Measurements from ENCODE around the gene CARD9. TPM values are rescaled to one million over a fixed set of nuclear protein-coding genes. Genes with fewer than 3 reads are reported as not detected.

Gene CARD9
- polyA plus RNA-seq, 1 of the 3 experiments (the other 2 are of a cell fraction): 1.1 TPM

DNA sequence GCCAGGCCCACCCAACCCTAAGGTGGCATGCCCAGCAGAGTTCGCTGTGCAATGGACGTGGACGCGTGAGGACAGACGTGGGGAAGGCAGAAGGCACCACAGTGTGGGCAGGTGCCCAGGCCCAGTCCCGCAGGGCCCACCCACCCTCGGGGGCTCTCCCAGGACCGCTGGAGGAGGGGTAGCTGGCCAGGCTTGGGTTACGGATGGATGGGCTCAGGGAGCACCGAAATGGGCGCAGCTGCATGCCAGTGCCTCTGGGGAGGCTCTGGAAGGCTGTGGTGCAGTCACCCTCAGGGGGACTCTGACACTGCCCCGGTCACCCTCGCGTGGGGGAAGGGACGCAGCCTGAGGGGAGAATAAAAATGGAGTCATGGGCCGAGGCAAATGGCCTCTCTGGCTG, 55.8 kb downstream of the CARD9 start:
- H3K9me2 ChIP-seq: no peaks in the 10 kb centered on the region
- H3K27ac ChIP-seq (ENCODE audit: low read depth in 2 of 2, low read length in 1 of 2): no peak overlapping the region
- no peaks in the 10 kb centered on the region for H3K4me1 ChIP-seq (ENCODE audit: control insufficient read depth in 1 of 2, insufficient read depth in 2 of 2, low read depth in 1 of 2, low read length in 1 of 2)
- H3K4me2 ChIP-seq: no peak overlapping the region
- no peak overlapping the region for H2AFZ ChIP-seq (ENCODE audit: low read depth)
- 63% methylated on average over 15 of the region's 16 CpGs for WGBS (ENCODE audit: low lambda C conversion rate)
- no peaks in the 10 kb centered on the region for H3K79me2 ChIP-seq (ENCODE audit: insufficient read depth)
- H3K36me3 ChIP-seq (replicated peaks in 1 of 2; ENCODE audit: control insufficient read depth in 1 of 2, insufficient read depth in 2 of 2, low read length in 1 of 2): no peaks in the 10 kb centered on the region
- H3K9me3 ChIP-seq: peaks cover 4% of the 10 kb centered on the region; the same call in 1 of the 2 replicates
- no peaks in the 10 kb centered on the region for H3F3A ChIP-seq (replicated peaks; ENCODE audit: insufficient read depth)
- no peak overlapping the region for H3K4me3 ChIP-seq (ENCODE audit: low read depth in 2 of 2, low read length in 1 of 2)
- no peak overlapping the region for H3K9ac ChIP-seq
- ChIA-PET POLR2A (no interaction called here), CTCF (interaction anchor here (0.9 to 1.0 kb wide), 2 partner anchors 9 to 14 kb away, joined by 3 read pairs; partner anchors contain the start of gene CCDC187)
- no peaks in the 10 kb centered on the region for H4K20me1 ChIP-seq (ENCODE audit: insufficient read depth)
- TF ChIP-seq RXRA (IDR thresholded peaks at IDR 0.05; ENCODE audit: borderline replicate concordance, low read depth) (no peak), TAF1 (IDR thresholded peaks at IDR 0.05; ENCODE audit: borderline replicate concordance, low read depth, low read length) (no peak), GATA2 (CRISPR knock-in tag; IDR thresholded peaks at IDR 0.05) (no peak), YY1 (IDR thresholded peaks at IDR 0.05; ENCODE audit: low read depth) (no peak), RAD21 (IDR thresholded peaks at IDR 0.05; ENCODE audit: low read length) (no peak), FOXM1 (IDR thresholded peaks at IDR 0.05; ENCODE audit: low read depth) (no peak), FOXJ3 (CRISPR knock-in tag; IDR thresholded peaks at IDR 0.05) (no peak), TEAD4 (IDR thresholded peaks at IDR 0.05; ENCODE audit: borderline replicate concordance, insufficient read depth) (no peak), EP300 (IDR thresholded peaks at IDR 0.05; ENCODE audit: borderline replicate concordance in 1 of 2, low read depth in 1 of 2, low read length in 1 of 2) (no peak), TCF12 (IDR thresholded peaks at IDR 0.05) (no peak), MEF2A (IDR thresholded peaks at IDR 0.05; ENCODE audit: borderline replicate concordance, low read depth) (no peak), RCOR1 (IDR thresholded peaks at IDR 0.05; ENCODE audit: low read length) (no peak)
- TF ChIP-seq, protein P1, sequence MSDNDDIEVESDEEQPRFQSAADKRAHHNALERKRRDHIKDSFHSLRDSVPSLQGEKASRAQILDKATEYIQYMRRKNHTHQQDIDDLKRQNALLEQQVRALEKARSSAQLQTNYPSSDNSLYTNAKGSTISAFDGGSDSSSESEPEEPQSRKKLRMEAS (IDR thresholded peaks at IDR 0.05; ENCODE audit: low read depth): no peak
- TF ChIP-seq, protein P2, sequence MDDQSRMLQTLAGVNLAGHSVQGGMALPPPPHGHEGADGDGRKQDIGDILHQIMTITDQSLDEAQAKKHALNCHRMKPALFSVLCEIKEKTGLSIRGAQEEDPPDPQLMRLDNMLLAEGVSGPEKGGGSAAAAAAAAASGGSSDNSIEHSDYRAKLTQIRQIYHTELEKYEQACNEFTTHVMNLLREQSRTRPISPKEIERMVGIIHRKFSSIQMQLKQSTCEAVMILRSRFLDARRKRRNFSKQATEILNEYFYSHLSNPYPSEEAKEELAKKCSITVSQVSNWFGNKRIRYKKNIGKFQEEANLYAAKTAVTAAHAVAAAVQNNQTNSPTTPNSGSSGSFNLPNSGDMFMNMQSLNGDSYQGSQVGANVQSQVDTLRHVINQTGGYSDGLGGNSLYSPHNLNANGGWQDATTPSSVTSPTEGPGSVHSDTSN (IDR thresholded peaks at IDR 0.05): no peak
- TF ChIP-seq, protein P3, sequence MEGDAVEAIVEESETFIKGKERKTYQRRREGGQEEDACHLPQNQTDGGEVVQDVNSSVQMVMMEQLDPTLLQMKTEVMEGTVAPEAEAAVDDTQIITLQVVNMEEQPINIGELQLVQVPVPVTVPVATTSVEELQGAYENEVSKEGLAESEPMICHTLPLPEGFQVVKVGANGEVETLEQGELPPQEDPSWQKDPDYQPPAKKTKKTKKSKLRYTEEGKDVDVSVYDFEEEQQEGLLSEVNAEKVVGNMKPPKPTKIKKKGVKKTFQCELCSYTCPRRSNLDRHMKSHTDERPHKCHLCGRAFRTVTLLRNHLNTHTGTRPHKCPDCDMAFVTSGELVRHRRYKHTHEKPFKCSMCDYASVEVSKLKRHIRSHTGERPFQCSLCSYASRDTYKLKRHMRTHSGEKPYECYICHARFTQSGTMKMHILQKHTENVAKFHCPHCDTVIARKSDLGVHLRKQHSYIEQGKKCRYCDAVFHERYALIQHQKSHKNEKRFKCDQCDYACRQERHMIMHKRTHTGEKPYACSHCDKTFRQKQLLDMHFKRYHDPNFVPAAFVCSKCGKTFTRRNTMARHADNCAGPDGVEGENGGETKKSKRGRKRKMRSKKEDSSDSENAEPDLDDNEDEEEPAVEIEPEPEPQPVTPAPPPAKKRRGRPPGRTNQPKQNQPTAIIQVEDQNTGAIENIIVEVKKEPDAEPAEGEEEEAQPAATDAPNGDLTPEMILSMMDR (IDR thresholded peaks at IDR 0.05): no peak
- TF ChIP-seq, protein P4, sequence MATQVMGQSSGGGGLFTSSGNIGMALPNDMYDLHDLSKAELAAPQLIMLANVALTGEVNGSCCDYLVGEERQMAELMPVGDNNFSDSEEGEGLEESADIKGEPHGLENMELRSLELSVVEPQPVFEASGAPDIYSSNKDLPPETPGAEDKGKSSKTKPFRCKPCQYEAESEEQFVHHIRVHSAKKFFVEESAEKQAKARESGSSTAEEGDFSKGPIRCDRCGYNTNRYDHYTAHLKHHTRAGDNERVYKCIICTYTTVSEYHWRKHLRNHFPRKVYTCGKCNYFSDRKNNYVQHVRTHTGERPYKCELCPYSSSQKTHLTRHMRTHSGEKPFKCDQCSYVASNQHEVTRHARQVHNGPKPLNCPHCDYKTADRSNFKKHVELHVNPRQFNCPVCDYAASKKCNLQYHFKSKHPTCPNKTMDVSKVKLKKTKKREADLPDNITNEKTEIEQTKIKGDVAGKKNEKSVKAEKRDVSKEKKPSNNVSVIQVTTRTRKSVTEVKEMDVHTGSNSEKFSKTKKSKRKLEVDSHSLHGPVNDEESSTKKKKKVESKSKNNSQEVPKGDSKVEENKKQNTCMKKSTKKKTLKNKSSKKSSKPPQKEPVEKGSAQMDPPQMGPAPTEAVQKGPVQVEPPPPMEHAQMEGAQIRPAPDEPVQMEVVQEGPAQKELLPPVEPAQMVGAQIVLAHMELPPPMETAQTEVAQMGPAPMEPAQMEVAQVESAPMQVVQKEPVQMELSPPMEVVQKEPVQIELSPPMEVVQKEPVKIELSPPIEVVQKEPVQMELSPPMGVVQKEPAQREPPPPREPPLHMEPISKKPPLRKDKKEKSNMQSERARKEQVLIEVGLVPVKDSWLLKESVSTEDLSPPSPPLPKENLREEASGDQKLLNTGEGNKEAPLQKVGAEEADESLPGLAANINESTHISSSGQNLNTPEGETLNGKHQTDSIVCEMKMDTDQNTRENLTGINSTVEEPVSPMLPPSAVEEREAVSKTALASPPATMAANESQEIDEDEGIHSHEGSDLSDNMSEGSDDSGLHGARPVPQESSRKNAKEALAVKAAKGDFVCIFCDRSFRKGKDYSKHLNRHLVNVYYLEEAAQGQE (IDR thresholded peaks at IDR 0.05; ENCODE audit: low read depth, low read length): no peak
- TF ChIP-seq, protein P5, sequence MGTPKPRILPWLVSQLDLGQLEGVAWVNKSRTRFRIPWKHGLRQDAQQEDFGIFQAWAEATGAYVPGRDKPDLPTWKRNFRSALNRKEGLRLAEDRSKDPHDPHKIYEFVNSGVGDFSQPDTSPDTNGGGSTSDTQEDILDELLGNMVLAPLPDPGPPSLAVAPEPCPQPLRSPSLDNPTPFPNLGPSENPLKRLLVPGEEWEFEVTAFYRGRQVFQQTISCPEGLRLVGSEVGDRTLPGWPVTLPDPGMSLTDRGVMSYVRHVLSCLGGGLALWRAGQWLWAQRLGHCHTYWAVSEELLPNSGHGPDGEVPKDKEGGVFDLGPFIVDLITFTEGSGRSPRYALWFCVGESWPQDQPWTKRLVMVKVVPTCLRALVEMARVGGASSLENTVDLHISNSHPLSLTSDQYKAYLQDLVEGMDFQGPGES (IDR thresholded peaks at IDR 0.05; ENCODE audit: low read depth, low read length): no peak
- TF ChIP-seq, protein P6, sequence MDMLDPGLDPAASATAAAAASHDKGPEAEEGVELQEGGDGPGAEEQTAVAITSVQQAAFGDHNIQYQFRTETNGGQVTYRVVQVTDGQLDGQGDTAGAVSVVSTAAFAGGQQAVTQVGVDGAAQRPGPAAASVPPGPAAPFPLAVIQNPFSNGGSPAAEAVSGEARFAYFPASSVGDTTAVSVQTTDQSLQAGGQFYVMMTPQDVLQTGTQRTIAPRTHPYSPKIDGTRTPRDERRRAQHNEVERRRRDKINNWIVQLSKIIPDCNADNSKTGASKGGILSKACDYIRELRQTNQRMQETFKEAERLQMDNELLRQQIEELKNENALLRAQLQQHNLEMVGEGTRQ (IDR thresholded peaks at IDR 0.05; ENCODE audit: borderline replicate concordance, low read depth, low read length): no peak
- no peak for DNase-seq
- H3K27me3 ChIP-seq (ENCODE audit: insufficient read depth): no peaks in the 10 kb centered on the region

Measured in SK-N-SH (cell line).